OCI-LY3 (cell line): Measurements from ENCODE around the gene SIK2.

ENCODE experiments used
- CTCF ChIP-seq: fragments of 200-600, 300-600 bp; sonication (generic); IDR thresholded peaks from 2 replicates; pipeline ENCODE4 v1.5.1; 2014; ENCODE audit warnings: antibody characterized with exemption, low read length, low read depth
- EZH2phosphoT487 ChIP-seq: fragments of 200-600 bp; shearing (Covaris generic); IDR thresholded peaks from 2 replicates; pipeline ENCODE4 v1.6.1; 2018; ENCODE audit warnings: antibody characterized with exemption, mixed run types, low read depth

GRCh38 chr11:111644922-111645321, 42.7 kb downstream of the SIK2 start:
- TF ChIP-seq CTCF: no peak
- no peak for TF ChIP-seq EZH2phosphoT487
